HepG2 (cell line): Measurements from ENCODE around the gene DPP6. TPM values are rescaled to one million over a fixed set of nuclear protein-coding genes. Genes with fewer than 3 reads are reported as not detected.
"Not testable (repeated sequence)": the region's sequence is repeated elsewhere in the genome, so short reads cannot be mapped to it uniquely, and the experiment has no call there.

Experiments
- ATAC-seq: fragments of 200-7000 bp; cut with Tn5 transposase; 3 replicates; pipeline ENCODE4 v1.9.1; 2020; ENCODE audit warnings: mild to moderate bottlenecking, moderate library complexity
- BruUV-seq: library from RNA; stranded (reverse); fragments of 400-500 nt; replicated peaks from 2 replicates; lab custom pipeline; 2021; lab: Mats Ljungman, UMichigan
- CTCF ChIA-PET: fragments of 300-600 bp; formaldehyde crosslinking; extraction: SDS; loops from one replicate; lab custom pipeline; 2021; ENCODE audit warnings: low total read pairs, inconsistent platforms, low intra/inter-chr PET ratio; lab: Yijun Ruan, JAX
- POLR2A ChIA-PET: fragments of 350-600 bp; sonication (Branson Sonifier 250); formaldehyde crosslinking; loops from one replicate; lab custom pipeline; 2020; ENCODE audit warnings: antibody characterized with exemption, inconsistent platforms; lab: Yijun Ruan, JAX
- DNase-seq: peaks from one replicate; pipeline ENCODE4 v3.0.0-alpha.2; 2015; ENCODE audit warnings: low spot score
- FAIRE-seq: peaks from 3 replicates; lab custom pipeline; 2011; peaks lifted over from hg19 to GRCh38; lab: Jason Lieb, UNC
- H2AFZ ChIP-seq: one replicate; pipeline ENCODE4 v1.6.1; 2011; ENCODE audit warnings: low read length, inconsistent platforms
- H3K27ac ChIP-seq: fragments of 300-600 bp; 3 replicates; pipeline ENCODE4 v1.8.0; 2011; ENCODE audit warnings: mixed run types, mild to moderate bottlenecking, mixed read lengths, low read length, inconsistent platforms; ENCODE audit not compliant: insufficient read depth; ENCODE audit errors: extremely low read length
- H3K27me3 ChIP-seq, 2 experiments: fragments of 200-600 bp in 1 of 2; 2 replicates in 1 of 2; 3 replicates in 1 of 2; pipeline versions ENCODE4 v1.6.0 to v1.8.0; 2011; ENCODE audit warnings: low read length in 2 of 2, mild to moderate bottlenecking in 2 of 2, moderate library complexity in 2 of 2, inconsistent platforms in 1 of 2; ENCODE audit not compliant: insufficient read depth in 2 of 2, control insufficient read depth in 1 of 2
- H3K36me3 ChIP-seq, 2 experiments: fragments of 200-600 bp in 1 of 2; replicated peaks in 1 of 2; 2 replicates in 1 of 2; 3 replicates in 1 of 2; pipeline versions ENCODE4 v1.5.1 to v1.8.0; 2011; ENCODE audit warnings: low read length in 2 of 2, inconsistent platforms in 1 of 2; ENCODE audit not compliant: insufficient read depth in 2 of 2, control insufficient read depth in 1 of 2
- H3K4me1 ChIP-seq: 2 replicates; pipeline ENCODE4 v1.5.1; 2012; ENCODE audit warnings: low read length, inconsistent platforms; ENCODE audit not compliant: insufficient read depth
- H3K4me2 ChIP-seq: 2 replicates; pipeline ENCODE4 v1.6.0; 2011; ENCODE audit warnings: low read depth, low read length, inconsistent platforms
- H3K4me3 ChIP-seq, 3 experiments: fragments of 200-600 bp in 1 of 3; sonication (generic), shearing (Covaris generic) in 1 of 3; replicated peaks in 1 of 3; 2 replicates each; pipeline ENCODE4 v1.5.1; 2011 to 2016; ENCODE audit warnings: low read length in 3 of 3, inconsistent platforms in 2 of 3, low read depth in 2 of 3, mild to moderate bottlenecking in 2 of 3, control low read depth in 1 of 3, mixed read lengths in 1 of 3; ENCODE audit not compliant: insufficient read depth in 1 of 3
- H3K79me2 ChIP-seq: one replicate; pipeline ENCODE4 v1.6.1; 2011; ENCODE audit warnings: low read length, inconsistent platforms; ENCODE audit not compliant: insufficient read depth
- H3K9ac ChIP-seq: 2 replicates; pipeline ENCODE4 v1.6.0; 2011; ENCODE audit warnings: mild to moderate bottlenecking, low read depth, low read length, inconsistent platforms; ENCODE audit not compliant: insufficient read depth
- H3K9me3 ChIP-seq: 2 replicates; pipeline ENCODE4 v1.5.1; 2012; ENCODE audit warnings: mild to moderate bottlenecking, low read length
- H4K20me1 ChIP-seq: 2 replicates; pipeline ENCODE4 v1.6.0; 2011; ENCODE audit warnings: inconsistent platforms, mild to moderate bottlenecking, low read length, moderate library complexity; ENCODE audit not compliant: insufficient read depth
- RARA ChIP-seq: IDR thresholded peaks from 2 replicates; pipeline ENCODE4 v1.6.1; 2016; ENCODE audit warnings: missing genetic modification reagents, missing compliant biosample characterization
- WGBS: methylation state at CpG from one replicate; pipeline ENCODE4 v1.1.6; 2017; ENCODE audit warnings: low lambda C conversion rate; 5-methylcytosine and 5-hydroxymethylcytosine counted together
- in situ Hi-C: cut with HindIII; loops from 2 replicates; pipeline ENCODE4 v1.10.0; 2017; ENCODE audit warnings: low pct_unique_long_range_greater_than_20kb; ENCODE audit not compliant: extremely low pct_ligation_motif_present
- intact Hi-C: fragments of 100-400 bp; cut with micrococcal nuclease; formaldehyde crosslinking; loops from one replicate; pipeline ENCODE4 v1.10.0; 2022; ENCODE audit not compliant: unreplicated experiment
- polyA plus RNA-seq, 8 experiments: library from polyadenylated mRNA; depleted of rRNA in 3 of 8; stranded (reverse) in 7 of 8; unstranded in 1 of 8; fragments of >200 nt; fragmentation: Illumina TruSeq in 4 of 8; extraction: Trizol in 4 of 8; gene quantifications; 2 replicates each; pipeline versions ENCODE4 v1.2.1 to v1.2.3, GENCODE V29; 2011 to 2016; ENCODE audit warnings: low read depth in 4 of 8, missing spikeins in 1 of 8, mixed read lengths in 1 of 8; ENCODE audit not compliant: insufficient read depth in 1 of 8
- total RNA-seq, 5 experiments: library from RNA; depleted of rRNA; stranded (reverse); fragments of >200 nt; fragmentation: Illumina TruSeq; extraction: Trizol; gene quantifications; 2 replicates each; pipeline ENCODE4 v1.2.3, GENCODE V29; 2016; ENCODE audit warnings: low read depth in 1 of 5

The DPP6 gene
- total and polyA plus RNA-seq, 2 of the 13 experiments (the other 11 are each of a cell fraction or from before 2014, with no cell fraction given) = not detected

DNA sequence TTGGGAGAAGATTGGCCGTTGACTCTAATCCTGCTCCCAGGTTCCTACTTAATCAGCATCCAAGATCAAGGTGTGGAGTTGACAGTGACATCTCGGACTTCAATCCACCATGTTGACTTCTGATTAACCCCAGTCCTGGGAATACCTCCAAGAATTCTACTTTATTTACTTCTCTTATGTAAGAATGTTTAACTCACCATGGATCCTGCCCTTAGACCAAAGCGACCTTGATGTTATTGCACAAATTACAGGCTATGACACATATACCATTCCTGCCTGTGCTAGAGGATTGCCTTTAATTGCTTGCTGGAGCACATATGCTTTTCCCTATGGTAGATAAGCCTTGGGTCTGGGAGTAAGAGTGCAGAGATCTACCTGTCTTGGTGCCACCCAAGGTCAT, 28.1 kb downstream of the DPP6 start:
- H3K27ac ChIP-seq, H3K4me2 ChIP-seq, H3K36me3 ChIP-seq, DNase-seq, H3K79me2 ChIP-seq, H3K27me3 ChIP-seq, in situ Hi-C loops, ATAC-seq, H3K4me3 ChIP-seq, FAIRE-seq: not testable (repeated sequence)
- TF ChIP-seq RARA = 0 out of 2 replicates have a peak, but pooled peaks have one; percentile 8
- TF ChIP-seq, all 625 proteins: peak for 1; not testable (repeated sequence) for 624
- intact Hi-C loops, CTCF ChIA-PET, H3K4me1 ChIP-seq, H2AFZ ChIP-seq, POLR2A ChIA-PET, H3K9me3 ChIP-seq, BruUV-seq, H3K9ac ChIP-seq, H4K20me1 ChIP-seq: not testable (repeated sequence)
- WGBS = 0% methylated on average over 3 of the region's 3 CpGs

DNA sequence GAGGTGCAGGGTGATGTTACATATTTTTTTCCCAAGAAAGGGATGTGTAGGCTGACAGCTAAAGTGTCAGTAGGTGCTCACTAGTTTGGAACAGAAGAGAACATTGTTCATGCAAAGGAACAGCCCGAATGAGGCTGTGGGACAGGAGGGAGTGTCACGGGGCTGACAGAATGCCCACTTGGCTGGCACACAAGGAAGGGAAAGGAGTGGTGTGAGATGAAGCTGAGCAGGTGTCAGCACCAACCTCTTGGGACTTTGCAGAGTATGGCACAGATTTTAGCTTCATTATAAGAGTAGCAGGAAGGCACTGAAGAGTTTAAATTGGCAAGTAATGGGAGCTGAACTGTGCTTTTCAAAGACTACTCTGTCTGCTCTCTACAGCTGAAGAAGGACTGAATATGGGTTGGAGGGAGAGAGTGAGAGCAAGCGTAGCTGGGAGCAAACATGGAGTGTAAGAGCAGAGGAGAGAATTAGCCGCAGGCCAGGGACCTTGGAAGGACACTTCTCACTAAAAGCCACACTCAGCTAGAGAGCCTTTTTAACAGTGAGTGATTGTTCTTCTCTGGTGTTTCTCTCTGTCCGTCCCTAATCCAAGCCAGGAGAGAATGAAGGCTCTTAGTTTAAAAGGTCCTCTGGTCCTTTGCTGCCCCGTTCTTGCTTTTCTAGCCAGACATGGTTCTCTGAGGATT, 35.0 kb downstream of the DPP6 start:
- BruUV-seq, DNase-seq, H3K36me3 ChIP-seq, H3K4me1 ChIP-seq, H2AFZ ChIP-seq, H3K4me3 ChIP-seq, CTCF ChIA-PET, ATAC-seq, H3K9ac ChIP-seq, POLR2A ChIA-PET, in situ Hi-C loops, H4K20me1 ChIP-seq, FAIRE-seq, H3K4me2 ChIP-seq, H3K27me3 ChIP-seq, H3K27ac ChIP-seq, intact Hi-C loops, H3K79me2 ChIP-seq, H3K9me3 ChIP-seq: not testable (repeated sequence)
- 22% methylated on average over 5 of the region's 6 CpGs for WGBS

DNA sequence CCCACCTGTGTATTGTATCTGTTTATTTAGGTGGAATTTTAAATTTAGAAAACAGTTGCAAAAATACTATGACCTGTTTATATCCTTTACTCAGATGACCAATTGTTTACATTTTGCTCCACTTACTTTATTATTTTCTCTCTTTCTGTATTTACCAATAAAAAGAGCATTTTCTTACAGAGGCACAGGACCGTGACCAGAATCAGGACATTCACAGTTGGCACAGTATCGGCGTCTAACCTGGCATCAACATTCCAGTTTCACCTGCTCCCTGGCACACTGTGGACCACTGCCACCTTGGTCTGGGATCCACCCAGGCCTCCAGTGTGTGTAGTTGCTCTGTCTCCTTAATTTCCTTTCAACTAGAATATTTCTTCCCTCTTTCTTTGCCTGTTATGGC, 39.9 kb downstream of the DPP6 start:
- H3K4me1 ChIP-seq, POLR2A ChIA-PET, CTCF ChIA-PET, H3K9ac ChIP-seq, H3K79me2 ChIP-seq, BruUV-seq, H3K36me3 ChIP-seq, DNase-seq, H3K4me2 ChIP-seq, FAIRE-seq, in situ Hi-C loops, intact Hi-C loops, H3K9me3 ChIP-seq, ATAC-seq, H3K4me3 ChIP-seq, H3K27ac ChIP-seq, H2AFZ ChIP-seq, H4K20me1 ChIP-seq, H3K27me3 ChIP-seq: not testable (repeated sequence)
- 48% methylated on average over 3 of the region's 3 CpGs for WGBS

- H3K4me3 ChIP-seq, H3K36me3 ChIP-seq, in situ Hi-C loops, intact Hi-C loops, BruUV-seq, H2AFZ ChIP-seq, H3K9ac ChIP-seq, H3K79me2 ChIP-seq, H3K4me1 ChIP-seq, DNase-seq, ATAC-seq, POLR2A ChIA-PET, H3K27me3 ChIP-seq, FAIRE-seq, H4K20me1 ChIP-seq, H3K4me2 ChIP-seq, CTCF ChIA-PET, H3K9me3 ChIP-seq, H3K27ac ChIP-seq: not testable (repeated sequence)
- 10% methylated on average over 8 of the region's 9 CpGs for whole genome bisulfite sequencing
Measured at GRCh38 chr7:154095201-154095600, 43.0 kb downstream of the DPP6 start.
